Activated naive CD4-positive, alpha-beta T cell treated with anti-CD3 and anti-CD28 coated beads, Interleukin-2, amount 10 ng/mL, durations not matched to agents 7 days and 5 days (primary cell): Measurements from ENCODE around the gene ZDHHC3.
A peak's percentile ranks its signal among the peaks of the same experiment; 100 is the strongest.

Experiments used
- CTCF ChIA-PET: fragments of 350-600 bp; sonication (Branson Sonifier 250); formaldehyde crosslinking; loops from one replicate; lab custom pipeline; 2021; ENCODE audit warnings: antibody characterized with exemption; lab: Charles Lee
- DNase-seq: peaks from one replicate; pipeline ENCODE4 v3.0.0-alpha.2; 2020
- H3K27ac Mint-ChIP-seq: one replicate; pipeline ENCODE4 v1.8.0; 2021; ENCODE audit warnings: mild to moderate bottlenecking, moderate library complexity, mixed read lengths
- H3K27me3 Mint-ChIP-seq: one replicate; pipeline ENCODE4 v1.8.0; 2021; ENCODE audit warnings: mild to moderate bottlenecking, mixed read lengths
- H3K36me3 Mint-ChIP-seq: one replicate; pipeline ENCODE4 v1.8.0; 2021; ENCODE audit warnings: mixed read lengths
- H3K4me1 Mint-ChIP-seq: one replicate; pipeline ENCODE4 v1.8.0; 2021; ENCODE audit warnings: mixed read lengths
- H3K4me3 Mint-ChIP-seq: one replicate; pipeline ENCODE4 v1.8.0; 2021; ENCODE audit warnings: mild to moderate bottlenecking, moderate library complexity, mixed read lengths
- H3K9me3 Mint-ChIP-seq: one replicate; pipeline ENCODE4 v1.8.0; 2021; ENCODE audit warnings: mixed read lengths

The ZDHHC3 gene

GRCh38 chr3:44976002-44976815 is at the start of gene ZDHHC3, which contains the start of gene EXOSC7:
Gene ZDHHC3, minus strand, starts transcription at chr3:44976174. Its CDS starts 16,738 bp downstream, at chr3:44959436.
Gene EXOSC7, plus strand, starts transcription at chr3:44976244. Its CDS starts 34 bp downstream, at chr3:44976278.
- Mint-ChIP-seq H3K4me1 (peaks cover 59% of the 10 kb centered on the region), H3K27ac (peak within 1 kb of the TSS; percentile 95), H3K4me3 (peak within 1 kb of the TSS; percentile 97), H3K36me3 (peaks cover 17% of the 10 kb centered on the region), H3K27me3 (no peaks in the 10 kb centered on the region), H3K9me3 (no peaks in the 10 kb centered on the region)
- peak; percentile 91 for DNase-seq
- CTCF ChIA-PET: interaction anchor here (0.5 to 1.4 kb wide), 6 partner anchors 10 to 47 kb away, joined by 3 to 4 read pairs (median 3); no protein-coding TSS in a partner anchor

- CTCF ChIA-PET: no interaction called here
- Mint-ChIP-seq H3K27me3 (peaks cover 29% of the 10 kb centered on the region), H3K4me1 (peaks cover 14% of the 10 kb centered on the region), H3K36me3 (peaks cover 5% of the 10 kb centered on the region), H3K4me3 (no peak overlapping the region), H3K9me3 (no peaks in the 10 kb centered on the region), H3K27ac (no peak overlapping the region)
- DNase-seq: no peak
Measured at GRCh38 chr3:45024542-45025255, 48.7 kb upstream of the ZDHHC3 start.

- CTCF ChIA-PET: no interaction called here
- peaks cover 23% of the 10 kb centered on the region for H3K27me3 Mint-ChIP-seq
- no peaks in the 10 kb centered on the region for H3K9me3 Mint-ChIP-seq
- DNase-seq: no peak
- H3K4me1 Mint-ChIP-seq: peaks cover 19% of the 10 kb centered on the region
- H3K36me3 Mint-ChIP-seq: peaks cover 6% of the 10 kb centered on the region
- H3K27ac Mint-ChIP-seq: no peak overlapping the region
- no peak overlapping the region for H3K4me3 Mint-ChIP-seq
Measured at GRCh38 chr3:45023675-45024074, 47.7 kb upstream of the ZDHHC3 start.

- no peak for DNase-seq
- Mint-ChIP-seq H3K36me3 (peaks cover 7% of the 10 kb centered on the region), H3K4me1 (peaks cover 22% of the 10 kb centered on the region), H3K9me3 (no peaks in the 10 kb centered on the region), H3K4me3 (no peak overlapping the region), H3K27ac (no peak overlapping the region), H3K27me3 (peaks cover 14% of the 10 kb centered on the region)
- CTCF ChIA-PET: no interaction called here
Measured at GRCh38 chr3:45021524-45022297, 45.7 kb upstream of the ZDHHC3 start.

- CTCF ChIA-PET: no interaction called here
- Mint-ChIP-seq H3K27me3 (peaks cover 3% of the 10 kb centered on the region), H3K9me3 (no peaks in the 10 kb centered on the region), H3K36me3 (peaks cover 11% of the 10 kb centered on the region), H3K4me1 (peaks cover 22% of the 10 kb centered on the region), H3K27ac (peak overlapping the region; percentile 42), H3K4me3 (no peak overlapping the region)
- DNase-seq: peak; percentile 45
Measured at GRCh38 chr3:45020534-45020933, 44.6 kb upstream of the ZDHHC3 start.

- no peaks in the 10 kb centered on the region for H3K27me3 Mint-ChIP-seq
- no peak overlapping the region for H3K27ac Mint-ChIP-seq
- H3K9me3 Mint-ChIP-seq: no peaks in the 10 kb centered on the region
- H3K4me1 Mint-ChIP-seq: peaks cover 22% of the 10 kb centered on the region
- H3K36me3 Mint-ChIP-seq: peaks cover 25% of the 10 kb centered on the region
- DNase-seq: no peak
- H3K4me3 Mint-ChIP-seq: no peak overlapping the region
- CTCF ChIA-PET: interaction anchor here (0.6 kb wide), 1 partner anchor 38 kb away, joined by 3 read pairs; no protein-coding TSS in a partner anchor
Measured at GRCh38 chr3:45017821-45018220, 41.8 kb upstream of the ZDHHC3 start.

- H3K9me3 Mint-ChIP-seq: no peaks in the 10 kb centered on the region
- no peak overlapping the region for H3K4me3 Mint-ChIP-seq
- no peaks in the 10 kb centered on the region for H3K27me3 Mint-ChIP-seq
- CTCF ChIA-PET: interaction anchor here (1.9 kb wide), 1 partner anchor 11 kb away, joined by 5 read pairs; no protein-coding TSS in a partner anchor
- H3K36me3 Mint-ChIP-seq: peaks cover 32% of the 10 kb centered on the region
- H3K27ac Mint-ChIP-seq: no peak overlapping the region
- H3K4me1 Mint-ChIP-seq: peaks cover 24% of the 10 kb centered on the region
- no peak for DNase-seq
Measured at GRCh38 chr3:45016916-45017315, 40.9 kb upstream of the ZDHHC3 start.

GRCh38 chr3:45012577-45012976 is 36.6 kb upstream of the ZDHHC3 start:
- CTCF ChIA-PET: interaction anchor here (4.1 kb wide), 1 partner anchor 20 kb away, joined by 21 read pairs; no protein-coding TSS in a partner anchor
- peaks cover 16% of the 10 kb centered on the region for H3K4me1 Mint-ChIP-seq

GRCh38 chr3:45011756-45012508 is 36.0 kb upstream of the ZDHHC3 start:
- CTCF ChIA-PET: interaction anchor here (4.1 kb wide), 1 partner anchor 19 kb away, joined by 21 read pairs; no protein-coding TSS in a partner anchor
- H3K27ac Mint-ChIP-seq: peak overlapping the region; percentile 83

More at GRCh38 chr3:45012577-45012976, 36.6 kb upstream of the ZDHHC3 start:
- H3K27me3 Mint-ChIP-seq: no peaks in the 10 kb centered on the region
- no peak overlapping the region for H3K4me3 Mint-ChIP-seq
- H3K36me3 Mint-ChIP-seq: peaks cover 49% of the 10 kb centered on the region
- H3K27ac Mint-ChIP-seq: no peak overlapping the region
- no peaks in the 10 kb centered on the region for H3K9me3 Mint-ChIP-seq
- no peak for DNase-seq

GRCh38 chr3:45010811-45011333 is 34.9 kb upstream of the ZDHHC3 start:
- Mint-ChIP-seq H3K4me1 (peaks cover 26% of the 10 kb centered on the region), H3K36me3 (peaks cover 51% of the 10 kb centered on the region), H3K27me3 (no peaks in the 10 kb centered on the region), H3K9me3 (no peaks in the 10 kb centered on the region), H3K4me3 (no peak overlapping the region), H3K27ac (peak overlapping the region; percentile 56)
- CTCF ChIA-PET: interaction anchor here (4.1 kb wide), 1 partner anchor 18 kb away, joined by 21 read pairs; no protein-coding TSS in a partner anchor
- DNase-seq: no peak

More at GRCh38 chr3:45011756-45012508, 36.0 kb upstream of the ZDHHC3 start:
- Mint-ChIP-seq H3K4me1 (peaks cover 21% of the 10 kb centered on the region), H3K27me3 (no peaks in the 10 kb centered on the region), H3K36me3 (peaks cover 53% of the 10 kb centered on the region), H3K9me3 (no peaks in the 10 kb centered on the region), H3K4me3 (no peak overlapping the region)
- DNase-seq: no peak

- CTCF ChIA-PET: interaction anchor here (4.1 kb wide), 1 partner anchor 17 kb away, joined by 21 read pairs; no protein-coding TSS in a partner anchor
- no peak overlapping the region for H3K27ac Mint-ChIP-seq
- peaks cover 6% of the 10 kb centered on the region for H3K9me3 Mint-ChIP-seq
- H3K36me3 Mint-ChIP-seq: peaks cover 57% of the 10 kb centered on the region
- H3K4me1 Mint-ChIP-seq: peaks cover 36% of the 10 kb centered on the region
- H3K4me3 Mint-ChIP-seq: no peak overlapping the region
- H3K27me3 Mint-ChIP-seq: no peaks in the 10 kb centered on the region
- DNase-seq: no peak
Measured at GRCh38 chr3:45009868-45010267, 33.9 kb upstream of the ZDHHC3 start.

- Mint-ChIP-seq H3K27ac (peak overlapping the region; percentile 2), H3K4me1 (peaks cover 47% of the 10 kb centered on the region), H3K9me3 (peaks cover 8% of the 10 kb centered on the region), H3K27me3 (no peaks in the 10 kb centered on the region), H3K36me3 (peaks cover 64% of the 10 kb centered on the region), H3K4me3 (no peak overlapping the region)
- no peak for DNase-seq
- CTCF ChIA-PET: interaction anchor here (0.6 kb wide), 1 partner anchor 683 kb away, joined by 3 read pairs; no protein-coding TSS in a partner anchor
Measured at GRCh38 chr3:45008117-45008516, 32.1 kb upstream of the ZDHHC3 start.
